B cell (primary cell): Measurements from ENCODE around the gene DTD1. TPM values are rescaled to one million over a fixed set of nuclear protein-coding genes. Genes with fewer than 3 reads are reported as not detected.

Source experiments
- ATAC-seq: fragments of 200-7000 bp; cut with Tn5 transposase; one replicate; pipeline ENCODE4 v1.10.0; 2021; ENCODE audit warnings: low read depth, mild to moderate bottlenecking, moderate number of reproducible peaks, moderate library complexity
- CTCF ChIA-PET: fragments of 350-600 bp; sonication (Branson Sonifier 250); formaldehyde crosslinking; loops from one replicate; lab custom pipeline; 2021; ENCODE audit warnings: antibody characterized with exemption, inconsistent platforms; lab: Charles Lee
- POLR2A ChIA-PET: fragments of 350-600 bp; sonication (Branson Sonifier 250); formaldehyde crosslinking; loops from one replicate; lab custom pipeline; 2021; ENCODE audit warnings: antibody characterized with exemption; lab: Charles Lee
- DNase-seq: peaks from one replicate; pipeline ENCODE4 v3.0.0; 2013
- H2AFZ ChIP-seq: 2 replicates; pipeline ENCODE4 v1.6.1; 2012; ENCODE audit warnings: mild to moderate bottlenecking, low read depth, low read length; ENCODE audit not compliant: insufficient read depth, poor library complexity, severe bottlenecking
- H3K27ac ChIP-seq, 2 donors: 1 replicate in 1 of 2; 2 replicates in 1 of 2; pipeline ENCODE4 v1.5.1; 2012 to 2013; ENCODE audit warnings: low read length in 2 of 2, mild to moderate bottlenecking in 2 of 2, moderate library complexity in 1 of 2
- H3K27me3 ChIP-seq, 4 experiments: fragments of 200-600 bp in 1 of 4; sonication (generic) in 1 of 4; replicated peaks in 1 of 4; 1 replicate in 2 of 4; 2 replicates in 2 of 4; pipeline versions ENCODE4 v1.6.1 to v1.7.0; 2013 to 2016; ENCODE audit warnings: low read length in 3 of 4, mild to moderate bottlenecking in 2 of 4, mixed read lengths in 1 of 4, moderate library complexity in 1 of 4; ENCODE audit not compliant: insufficient read depth in 4 of 4, control insufficient read depth in 3 of 4; ENCODE audit errors: control extremely low read depth in 1 of 4
- H3K36me3 ChIP-seq, 2 experiments: replicated peaks in 1 of 2; 1 replicate in 1 of 2; 2 replicates in 1 of 2; pipeline versions ENCODE4 v1.6.1 to v1.7.1; 2013; ENCODE audit warnings: low read length in 1 of 2; ENCODE audit not compliant: insufficient read depth in 2 of 2, control insufficient read depth in 1 of 2; ENCODE audit errors: control extremely low read depth in 1 of 2, extremely low read depth in 1 of 2
- H3K4me1 ChIP-seq, 2 donors: fragments of 200-600 bp in 1 of 2; sonication (generic) in 1 of 2; 1 replicate in 1 of 2; 2 replicates in 1 of 2; pipeline versions ENCODE4 v1.5.1 to v1.6.1; 2013 to 2017; ENCODE audit warnings: low read length in 2 of 2; ENCODE audit not compliant: control insufficient read depth in 2 of 2, insufficient read depth in 2 of 2
- H3K4me2 ChIP-seq: replicated peaks from 2 replicates; pipeline ENCODE3; 2012; ENCODE audit warnings: mild to moderate bottlenecking, low read depth, low read length; ENCODE audit not compliant: poor library complexity, severe bottlenecking
- H3K4me3 ChIP-seq, 5 experiments: fragments of 200-600 bp in 1 of 5; sonication (generic) in 1 of 5; 1 replicate in 3 of 5; 2 replicates in 2 of 5; pipeline versions ENCODE4 v1.5.1 to v1.7.0; 2011 to 2016; ENCODE audit warnings: low read length in 4 of 5, mild to moderate bottlenecking in 4 of 5, low read depth in 2 of 5, control low read depth in 1 of 5, moderate library complexity in 1 of 5; ENCODE audit not compliant: insufficient read depth in 1 of 5; ENCODE audit errors: control extremely low read depth in 1 of 5, extremely low read depth in 1 of 5
- H3K79me2 ChIP-seq: fragments of 200-600 bp; sonication (generic); one replicate; pipeline ENCODE4 v1.6.0; 2016; ENCODE audit warnings: low read length; ENCODE audit not compliant: control insufficient read depth, insufficient read depth
- H3K9ac ChIP-seq: fragments of 200-600 bp; sonication (generic); 2 replicates; pipeline ENCODE4 v1.6.1; 2017; ENCODE audit warnings: mild to moderate bottlenecking, low read length, moderate library complexity
- H3K9me3 ChIP-seq, 3 donors: one replicate each; pipeline versions ENCODE4 v1.6.1 to v1.7.1; 2013; ENCODE audit warnings: low read length in 2 of 3; ENCODE audit not compliant: control insufficient read depth in 2 of 3, insufficient read depth in 1 of 3; ENCODE audit errors: control extremely low read depth in 1 of 3
- H4K20me1 ChIP-seq: 2 replicates; pipeline ENCODE4 v1.6.0; 2012; ENCODE audit warnings: mild to moderate bottlenecking, low read length; ENCODE audit not compliant: insufficient read depth, control insufficient read depth, poor library complexity, severe bottlenecking
- H3K27ac Mint-ChIP-seq: one replicate; pipeline ENCODE4 v1.8.0; 2021; ENCODE audit warnings: mixed read lengths
- H3K27me3 Mint-ChIP-seq: one replicate; pipeline ENCODE4 v1.8.0; 2021; ENCODE audit warnings: mixed read lengths
- H3K4me1 Mint-ChIP-seq: one replicate; pipeline ENCODE4 v1.8.0; 2021; ENCODE audit warnings: mixed read lengths
- H3K4me3 Mint-ChIP-seq: one replicate; pipeline ENCODE4 v1.8.0; 2021; ENCODE audit warnings: mixed read lengths
- H3K9me3 Mint-ChIP-seq: one replicate; pipeline ENCODE4 v1.8.0; 2022; ENCODE audit warnings: mixed read lengths; ENCODE audit not compliant: insufficient read depth
- EZH2 ChIP-seq: IDR thresholded peaks from 2 replicates; pipeline ENCODE4 v1.6.1; 2012; ENCODE audit warnings: borderline replicate concordance, low read depth, mild to moderate bottlenecking, moderate library complexity, low read length; ENCODE audit not compliant: insufficient read depth, poor library complexity, severe bottlenecking
- WGBS: methylation state at CpG from one replicate; pipeline ENCODE4 v1.1.5; 2013; ENCODE audit warnings: missing lambda C conversion rate; ENCODE audit not compliant: insufficient coverage; 5-methylcytosine and 5-hydroxymethylcytosine counted together
- intact Hi-C: fragments of 100-400 bp; cut with micrococcal nuclease; formaldehyde crosslinking; loops from one replicate; pipeline ENCODE4 v1.10.0; 2022
- polyA plus RNA-seq: library from polyadenylated mRNA; depleted of rRNA; stranded (reverse); fragments of >200 nt; gene quantifications from 2 replicates; pipeline ENCODE4 v1.2.3, GENCODE V29; 2012
- total RNA-seq, 2 donors: library from RNA; stranded (reverse); fragments of 120-200 nt in 1 of 2; gene quantifications; 1 replicate in 1 of 2; 2 replicates in 1 of 2; pipeline versions ENCODE4 v1.2.3 to v1.2.4, GENCODE V29; 2013 to 2022
- TF ChIP-seq, protein P1 (sequence below): fragments of 200-600 bp; IDR thresholded peaks from one replicate; pipeline ENCODE4 v1.8.0; 2022; ENCODE audit warnings: antibody characterized with exemption, mild to moderate bottlenecking

Gene DTD1
- total and polyA plus RNA-seq, 2 donors (not counting 1 experiment from before 2014, with no cell fraction given) = 18.7 to 20.4 TPM

DNA sequence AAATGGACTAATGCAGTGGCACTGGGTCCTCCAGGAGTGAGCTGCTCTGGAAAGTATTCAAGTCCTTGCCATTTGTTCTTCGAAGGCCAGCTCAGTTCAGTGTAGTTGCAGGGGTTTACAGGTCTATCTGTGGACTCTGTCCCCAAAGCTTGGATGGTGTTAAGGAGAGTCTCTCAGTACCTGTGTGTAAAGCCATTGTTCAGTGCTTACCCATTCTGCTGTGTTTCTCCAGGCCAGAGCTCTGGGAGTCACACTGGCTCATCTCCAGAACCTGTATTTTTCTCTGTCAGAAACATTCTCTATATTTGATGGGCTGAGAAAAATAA lies 66.6 kb downstream of the DTD1 start:
- whole genome bisulfite sequencing = 100% methylated on average over 1 of the region's 1 CpG
- no peaks in the 10 kb centered on the region for H3K79me2 ChIP-seq
- no peak overlapping the region for H2AFZ ChIP-seq
- no peaks in the 10 kb centered on the region for H4K20me1 ChIP-seq
- Mint-ChIP-seq H3K9me3 (no peaks in the 10 kb centered on the region), H3K4me3 (no peak overlapping the region), H3K27me3 (no peaks in the 10 kb centered on the region), H3K4me1 (peaks cover 18% of the 10 kb centered on the region), H3K27ac (no peak overlapping the region)
- ATAC-seq = no peak
- no peak overlapping the region for H3K4me3 ChIP-seq
- H3K36me3 ChIP-seq = no peaks in the 10 kb centered on the region
- intact Hi-C loops = no loop called here
- no peak overlapping the region for H3K9ac ChIP-seq
- H3K27me3 ChIP-seq = no peaks in the 10 kb centered on the region
- no peak overlapping the region for H3K4me2 ChIP-seq
- no peaks in the 10 kb centered on the region for H3K9me3 ChIP-seq
- H3K27ac ChIP-seq = no peak overlapping the region
- ChIA-PET POLR2A (no interaction called here), CTCF (interaction anchor here (1.1 to 2.4 kb wide), 2 partner anchors 22 to 24 kb away, joined by 3 to 8 read pairs; no protein-coding TSS in a partner anchor)
- peaks cover 5 to 9% of the 10 kb centered on the region in 2 donors for H3K4me1 ChIP-seq
- DNase-seq = no peak
- TF ChIP-seq EZH2 = no peak
- TF ChIP-seq, protein P1, sequence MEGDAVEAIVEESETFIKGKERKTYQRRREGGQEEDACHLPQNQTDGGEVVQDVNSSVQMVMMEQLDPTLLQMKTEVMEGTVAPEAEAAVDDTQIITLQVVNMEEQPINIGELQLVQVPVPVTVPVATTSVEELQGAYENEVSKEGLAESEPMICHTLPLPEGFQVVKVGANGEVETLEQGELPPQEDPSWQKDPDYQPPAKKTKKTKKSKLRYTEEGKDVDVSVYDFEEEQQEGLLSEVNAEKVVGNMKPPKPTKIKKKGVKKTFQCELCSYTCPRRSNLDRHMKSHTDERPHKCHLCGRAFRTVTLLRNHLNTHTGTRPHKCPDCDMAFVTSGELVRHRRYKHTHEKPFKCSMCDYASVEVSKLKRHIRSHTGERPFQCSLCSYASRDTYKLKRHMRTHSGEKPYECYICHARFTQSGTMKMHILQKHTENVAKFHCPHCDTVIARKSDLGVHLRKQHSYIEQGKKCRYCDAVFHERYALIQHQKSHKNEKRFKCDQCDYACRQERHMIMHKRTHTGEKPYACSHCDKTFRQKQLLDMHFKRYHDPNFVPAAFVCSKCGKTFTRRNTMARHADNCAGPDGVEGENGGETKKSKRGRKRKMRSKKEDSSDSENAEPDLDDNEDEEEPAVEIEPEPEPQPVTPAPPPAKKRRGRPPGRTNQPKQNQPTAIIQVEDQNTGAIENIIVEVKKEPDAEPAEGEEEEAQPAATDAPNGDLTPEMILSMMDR = no peak

DNA sequence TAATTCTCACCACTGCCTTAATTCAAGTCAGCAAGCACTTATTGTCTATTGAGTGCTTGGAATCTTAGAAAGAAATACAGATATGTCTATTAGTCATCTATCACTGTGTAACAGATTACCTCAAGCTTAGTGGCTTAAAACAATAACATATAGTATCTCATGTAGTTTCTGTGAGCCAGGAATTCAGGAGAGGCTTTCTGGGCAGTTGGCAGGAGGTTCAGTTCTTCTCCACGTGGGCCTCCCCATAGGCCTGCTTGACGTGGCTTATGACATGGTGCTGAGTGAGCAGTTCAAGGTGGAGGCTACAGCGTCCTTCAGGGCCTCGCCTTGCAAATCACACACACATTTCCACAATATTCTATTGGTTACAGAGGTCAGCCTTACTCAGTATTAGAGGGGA lies 69.7 kb downstream of the DTD1 start:
- H3K36me3 ChIP-seq = no peaks in the 10 kb centered on the region
- TF ChIP-seq, protein P1 = no peak
- TF ChIP-seq EZH2 = no peak
- no peak for DNase-seq
- no peaks in the 10 kb centered on the region for H4K20me1 ChIP-seq
- H3K4me3 ChIP-seq = no peak overlapping the region
- H3K4me1 ChIP-seq = peaks cover 5 to 9% of the 10 kb centered on the region in 2 donors
- Mint-ChIP-seq H3K27ac (peak overlapping the region; percentile 73), H3K9me3 (no peaks in the 10 kb centered on the region), H3K4me1 (peaks cover 21% of the 10 kb centered on the region), H3K27me3 (no peaks in the 10 kb centered on the region), H3K4me3 (peak overlapping the region; percentile 59)
- H3K4me2 ChIP-seq = peak overlapping the region; percentile 39
- H3K27ac ChIP-seq = no peak overlapping the region
- H2AFZ ChIP-seq = no peak overlapping the region
- H3K27me3 ChIP-seq = no peaks in the 10 kb centered on the region
- H3K79me2 ChIP-seq = no peaks in the 10 kb centered on the region
- CTCF ChIA-PET = no interaction called here
- intact Hi-C loops = no loop called here
- POLR2A ChIA-PET = no interaction called here
- no peak overlapping the region for H3K9ac ChIP-seq
- no peak for ATAC-seq
- H3K9me3 ChIP-seq = no peaks in the 10 kb centered on the region
- 100% methylated on average over 2 of the region's 4 CpGs for WGBS
